Small intestine (tissue), 7 donors: ENCODE measurements around the gene TIMMDC1. TPM values are rescaled to one million over a fixed set of nuclear protein-coding genes. Genes with fewer than 3 reads are reported as not detected.
"Not testable (repeated sequence)": the region's sequence is repeated elsewhere in the genome, so short reads cannot be mapped to it uniquely, and the experiment has no call there.

Experiments used
- DNase-seq, 2 donors: peaks; one replicate each; pipeline versions ENCODE4 v3.0.0 to v3.0.0-alpha.2; 2013
- FAIRE-seq: peaks from 2 replicates; lab custom pipeline; 2012; peaks lifted over from hg19 to GRCh38; lab: Jason Lieb, UNC
- H3K27ac ChIP-seq, 3 donors: one replicate each; pipeline ENCODE4 v1.5.1; 2013; ENCODE audit warnings: low read length in 2 of 3, mild to moderate bottlenecking in 2 of 3, control low read depth in 1 of 3, inconsistent platforms in 1 of 3, low read depth in 1 of 3, moderate library complexity in 1 of 3
- H3K27me3 ChIP-seq, 3 donors: one replicate each; pipeline ENCODE4 v1.6.1; 2013; ENCODE audit warnings: low read length in 3 of 3, inconsistent platforms in 1 of 3; ENCODE audit not compliant: control insufficient read depth in 3 of 3, insufficient read depth in 3 of 3
- H3K36me3 ChIP-seq, 3 donors: one replicate each; pipeline ENCODE4 v1.6.1; 2013; ENCODE audit warnings: low read length in 3 of 3, inconsistent platforms in 1 of 3, low read depth in 1 of 3, mild to moderate bottlenecking in 1 of 3, moderate library complexity in 1 of 3; ENCODE audit not compliant: control insufficient read depth in 3 of 3, insufficient read depth in 2 of 3
- H3K4me1 ChIP-seq, 3 donors: one replicate each; pipeline ENCODE4 v1.6.1; 2013; ENCODE audit warnings: low read length in 2 of 3, inconsistent platforms in 1 of 3, low read depth in 1 of 3, mild to moderate bottlenecking in 1 of 3, moderate library complexity in 1 of 3; ENCODE audit not compliant: control insufficient read depth in 3 of 3, insufficient read depth in 2 of 3
- H3K4me3 ChIP-seq, 3 donors: one replicate each; pipeline ENCODE4 v1.5.1; 2013; ENCODE audit warnings: low read length in 3 of 3, control low read depth in 1 of 3, inconsistent platforms in 1 of 3, low read depth in 1 of 3, mild to moderate bottlenecking in 1 of 3, moderate library complexity in 1 of 3
- H3K9me3 ChIP-seq, 2 donors: one replicate each; pipeline ENCODE4 v1.6.1; 2013; ENCODE audit warnings: low read depth in 1 of 2, low read length in 1 of 2; ENCODE audit not compliant: control insufficient read depth in 2 of 2, insufficient read depth in 1 of 2
- WGBS, 3 donors: extraction: QIAGEN DNeasy Blood & Tissue Kit; methylation state at CpG; one replicate each; pipeline ENCODE4 v1.1.7; 2013; 5-methylcytosine and 5-hydroxymethylcytosine counted together
- polyA plus RNA-seq, 4 donors: library from polyadenylated mRNA; stranded (reverse) in 3 of 4; unstranded in 1 of 4; fragments of 200-250 nt in 3 of 4; fragments of 120-200 nt in 1 of 4; gene quantifications; one replicate each; pipeline versions ENCODE4 v1.2.1 to v1.2.3, GENCODE V29; 2013
- donor health status: healthy with polysubstance abuse.
- donor health status: control.
- donor health status: control.
- donor health status: Bipolar disorder and iron deficiency.
- donor health status: healthy.

TIMMDC1 gene
- polyA plus RNA-seq, 4 donors, result 42.7 to 76.7 (median 61.8) TPM

GRCh38 chr3:119550192-119550910 lies 52.0 kb downstream of the TIMMDC1 start:
- no peak overlapping the region for H3K4me3 ChIP-seq
- H3K4me1 ChIP-seq, result no peaks in the 10 kb centered on the region
- DNase-seq (no peak), FAIRE-seq (no peak)
- no peaks in the 10 kb centered on the region for H3K9me3 ChIP-seq
- no peaks in the 10 kb centered on the region for H3K36me3 ChIP-seq
- 88 to 93% (median 92%) methylated on average over 9 of the region's 9 CpGs for WGBS, 3 donors
- no peak overlapping the region for H3K27ac ChIP-seq
- no peaks in the 10 kb centered on the region for H3K27me3 ChIP-seq

GRCh38 chr3:119551598-119551997 lies 53.3 kb downstream of the TIMMDC1 start:
- H3K9me3 ChIP-seq, result no peaks in the 10 kb centered on the region
- FAIRE-seq, result no peak

DNA sequence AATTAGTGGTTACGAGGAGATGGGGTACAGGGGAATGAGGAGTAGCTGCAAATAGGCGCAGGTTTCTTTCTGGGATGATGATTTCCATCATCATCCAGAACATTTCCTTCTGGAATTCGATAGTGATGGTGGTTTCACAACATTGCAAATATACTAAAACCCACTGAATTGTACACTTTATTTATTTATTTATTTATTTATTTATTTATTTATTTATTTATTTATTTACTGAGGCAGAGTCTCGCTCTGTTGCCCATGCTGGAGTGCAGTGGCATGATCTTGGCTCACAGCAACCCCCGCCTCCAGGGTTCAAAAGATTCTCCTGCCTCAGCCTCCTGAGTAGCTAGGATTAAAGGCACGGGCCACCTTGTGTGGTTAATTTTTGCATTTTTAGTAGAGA lies 54.6 kb downstream of the TIMMDC1 start:
- 89 to 94% (median 90%) methylated on average over 6 of the region's 6 CpGs for WGBS, 3 donors

More at GRCh38 chr3:119551598-119551997, 53.3 kb downstream of the TIMMDC1 start:
- Histone ChIP-seq H3K4me1 (no peaks in the 10 kb centered on the region), H3K4me3 (no peak overlapping the region), H3K36me3 (no peaks in the 10 kb centered on the region), H3K27ac (no peak overlapping the region), H3K27me3 (no peaks in the 10 kb centered on the region)
- DNase-seq, result no peak
- 89 to 94% (median 92%) methylated on average over 5 of the region's 5 CpGs for WGBS, 3 donors

DNA sequence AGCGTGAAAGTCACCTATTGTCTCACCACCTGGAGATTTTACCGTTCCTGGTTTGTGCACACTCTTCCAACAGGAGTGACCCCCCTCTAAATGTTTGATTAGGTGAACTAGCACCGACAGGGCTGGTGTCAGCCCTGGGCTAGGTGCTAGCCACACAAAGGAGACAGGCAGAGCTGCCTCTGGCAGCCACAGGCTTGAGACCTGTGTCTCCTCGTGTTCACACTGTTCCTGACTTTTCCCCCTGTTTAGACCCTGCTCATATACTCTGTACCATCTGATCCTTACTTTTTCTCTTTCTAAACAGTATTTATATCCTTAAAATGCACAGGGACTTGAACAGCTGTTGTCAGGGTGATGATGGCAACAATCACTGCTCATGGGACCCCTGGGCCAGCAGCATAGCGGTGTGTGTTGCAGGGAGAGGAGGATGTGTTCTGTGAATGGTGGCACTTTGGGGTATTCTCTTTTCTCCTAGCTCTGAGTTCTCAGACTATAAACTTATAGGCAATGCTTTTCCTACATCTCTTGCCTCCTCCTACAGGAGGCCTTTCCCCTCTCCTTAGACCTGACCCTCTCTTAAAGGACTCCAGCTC lies 55.6 kb downstream of the TIMMDC1 start:
- Histone ChIP-seq H3K36me3 (no peaks in the 10 kb centered on the region), H3K27me3 (no peaks in the 10 kb centered on the region), H3K4me3 (no peak overlapping the region), H3K9me3 (no peaks in the 10 kb centered on the region), H3K27ac (no peak overlapping the region), H3K4me1 (no peaks in the 10 kb centered on the region)
- FAIRE-seq (no peak), DNase-seq (no peak)
- 57 to 63% (median 57%) methylated on average over 5 of the region's 5 CpGs for WGBS, 3 donors

More for the DNA sequence above, 54.6 kb downstream of the TIMMDC1 start:
- FAIRE-seq, H3K27ac ChIP-seq, H3K4me1 ChIP-seq, H3K4me3 ChIP-seq, H3K36me3 ChIP-seq, DNase-seq, H3K9me3 ChIP-seq, H3K27me3 ChIP-seq: not testable (repeated sequence)

GRCh38 chr3:119555309-119555735 lies 57.0 kb downstream of the TIMMDC1 start:
- H3K27ac ChIP-seq, result no peak overlapping the region
- no peak overlapping the region for H3K4me3 ChIP-seq
- H3K4me1 ChIP-seq, result no peaks in the 10 kb centered on the region
- H3K9me3 ChIP-seq, result no peaks in the 10 kb centered on the region
- DNase-seq (no peak), FAIRE-seq (no peak)
- no peaks in the 10 kb centered on the region for H3K36me3 ChIP-seq
- 56 to 61% (median 59%) methylated on average over 4 of the region's 4 CpGs for WGBS, 3 donors
- no peaks in the 10 kb centered on the region for H3K27me3 ChIP-seq

- H3K4me3 ChIP-seq, result no peak overlapping the region
- H3K27ac ChIP-seq, result no peak overlapping the region
- no peaks in the 10 kb centered on the region for H3K4me1 ChIP-seq
- WGBS, 3 donors, result 73 to 95% (median 95%) methylated on average over 1 of the region's 1 CpG
- no peaks in the 10 kb centered on the region for H3K36me3 ChIP-seq
- DNase-seq (no peak), FAIRE-seq (no peak)
- no peaks in the 10 kb centered on the region for H3K27me3 ChIP-seq
- H3K9me3 ChIP-seq, result no peaks in the 10 kb centered on the region
Observed at GRCh38 chr3:119555929-119556328, 57.6 kb downstream of the TIMMDC1 start.

- H3K36me3 ChIP-seq, result no peaks in the 10 kb centered on the region
- H3K4me1 ChIP-seq, result no peaks in the 10 kb centered on the region
- H3K4me3 ChIP-seq, result no peak overlapping the region
- no peak overlapping the region for H3K27ac ChIP-seq
- 86 to 90% (median 89%) methylated on average over 7 of the region's 7 CpGs for WGBS, 3 donors
- FAIRE-seq, result no peak
- H3K9me3 ChIP-seq, result no peaks in the 10 kb centered on the region
- no peak for DNase-seq
- H3K27me3 ChIP-seq, result no peaks in the 10 kb centered on the region
Observed at GRCh38 chr3:119557192-119557876, 59.0 kb downstream of the TIMMDC1 start.

- FAIRE-seq (no peak), DNase-seq (no peak)
- Histone ChIP-seq H3K36me3 (no peaks in the 10 kb centered on the region), H3K27ac (no peak overlapping the region), H3K27me3 (no peaks in the 10 kb centered on the region), H3K4me3 (no peak overlapping the region), H3K9me3 (no peaks in the 10 kb centered on the region), H3K4me1 (no peaks in the 10 kb centered on the region)
- WGBS, 3 donors, result 59 to 69% (median 67%) methylated on average over 3 of the region's 3 CpGs
Observed at GRCh38 chr3:119557877-119558269, 59.5 kb downstream of the TIMMDC1 start.
